Adrenal gland (tissue), 12 donors: ENCODE data around the gene KIF6. TPM values are rescaled to one million over a fixed set of nuclear protein-coding genes. Genes with fewer than 3 reads are reported as not detected.

Experiments
- DNase-seq, 7 donors: peaks; one replicate each; pipeline ENCODE4 v3.0.0-alpha.2; 2019 to 2020
- H3K27ac ChIP-seq, 5 donors: fragments of 200-600 bp; sonication (generic) in 4 of 5; 1 replicate in 3 of 5; 2 replicates in 2 of 5; pipeline versions ENCODE4 v1.5.1 to v1.8.0; 2016 to 2020; ENCODE audit warnings: mild to moderate bottlenecking in 1 of 5
- H3K27me3 ChIP-seq: fragments of 200-600 bp; 2 replicates; pipeline ENCODE4 v1.8.0; 2021
- H3K36me3 ChIP-seq, 2 donors: fragments of 200-600 bp; replicated peaks in 1 of 2; 1 replicate in 1 of 2; 2 replicates in 1 of 2; pipeline versions ENCODE4 v1.5.1 to v1.8.0; 2018 to 2022
- H3K4me1 ChIP-seq, 2 donors: fragments of 200-600 bp; replicated peaks in 1 of 2; 1 replicate in 1 of 2; 2 replicates in 1 of 2; pipeline versions ENCODE4 v1.5.1 to v1.8.0; 2018 to 2021
- H3K4me3 ChIP-seq, 4 donors: fragments of 200-600 bp; sonication (generic) in 3 of 4; one replicate each; pipeline ENCODE4 v1.5.1; 2016 to 2018
- H3K9me3 ChIP-seq, 3 donors: fragments of 200-600 bp; sonication (generic) in 1 of 3; replicated peaks in 1 of 3; 1 replicate in 2 of 3; 2 replicates in 1 of 3; pipeline versions ENCODE4 v1.5.1 to v1.8.0; 2016 to 2021
- POLR2A ChIP-seq, 2 donors: fragments of 450-650 bp; IDR thresholded peaks; one replicate each; pipeline ENCODE4 v1.6.1; 2017; ENCODE audit warnings: antibody characterized with exemption in 2 of 2, mild to moderate bottlenecking in 2 of 2, moderate library complexity in 1 of 2
- WGBS, 4 donors: extraction: QIAGEN DNeasy Blood & Tissue Kit in 2 of 4; methylation state at CpG; one replicate each; pipeline versions ENCODE4 v1.1.5 to v1.1.7; 2013 to 2017; 5-methylcytosine and 5-hydroxymethylcytosine counted together
- intact Hi-C, 2 donors: fragments of 100-400 bp; cut with DNase I; formaldehyde crosslinking; loops; one replicate each; pipeline versions ENCODE4 v1.14.1 to v1.15.0; 2022 to 2023
- polyA plus RNA-seq, 3 donors: library from polyadenylated mRNA; stranded (reverse); fragments of 200-250 nt in 2 of 3; fragments of 350-450 nt in 1 of 3; fragmentation: Illumina TruSeq in 1 of 3; extraction: RNeasy Lipid Tissue Mini Kit (QIAGEN cat#74804) in 1 of 3; gene quantifications; one replicate each; pipeline ENCODE4 v1.2.3, GENCODE V29; 2013 to 2014
- total RNA-seq, 9 donors: library from RNA; depleted of rRNA in 4 of 9; stranded (reverse); fragments of >200 nt in 4 of 9; fragments of 120-200 nt in 1 of 9; fragmentation: NEBNext Ultra II Directional in 1 of 9; extraction: Animal tissue kit (Norgen Biotek cat#: 25700) in 1 of 9; gene quantifications; one replicate each; pipeline versions ENCODE4 v1.1.0 to v1.2.4, GENCODE V29; 2013 to 2023
- TF ChIP-seq, protein P1 (sequence below), 6 experiments: fragments of 450-650 bp in 4 of 6; fragments of 200-600 bp in 2 of 6; sonication (generic) in 1 of 6; IDR thresholded peaks; 1 replicate in 5 of 6; 2 replicates in 1 of 6; pipeline versions ENCODE4 v1.5.1 to v1.8.0; 2016 to 2021; ENCODE audit warnings: antibody characterized with exemption in 6 of 6, mild to moderate bottlenecking in 2 of 6, moderate library complexity in 1 of 6
- donor health status: healthy with polysubstance abuse.
- donor health status: Bipolar disorder and iron deficiency.
- donor health status: DM: yes; HTN: yes; CAD: no.
- donor health status: DM: no; HTN: no; CAD: no.
- donor health status: DM: no; HTN: no; CAD: no.
- donor health status: DM: yes; HTN: yes; CAD: no.

KIF6 gene
- total and polyA plus RNA-seq, 12 donors, result 0.52 to 4.2 (median 0.73) TPM

- DNase-seq, result no peak
- peaks cover 16 to 40% of the 10 kb centered on the region in 2 donors for H3K4me1 ChIP-seq
- H3K27me3 ChIP-seq, result no peaks in the 10 kb centered on the region
- H3K9me3 ChIP-seq, result no peaks in the 10 kb centered on the region
- no peaks in the 10 kb centered on the region for H3K36me3 ChIP-seq
- intact Hi-C loops, result no loop called here
- TF ChIP-seq, protein P1, sequence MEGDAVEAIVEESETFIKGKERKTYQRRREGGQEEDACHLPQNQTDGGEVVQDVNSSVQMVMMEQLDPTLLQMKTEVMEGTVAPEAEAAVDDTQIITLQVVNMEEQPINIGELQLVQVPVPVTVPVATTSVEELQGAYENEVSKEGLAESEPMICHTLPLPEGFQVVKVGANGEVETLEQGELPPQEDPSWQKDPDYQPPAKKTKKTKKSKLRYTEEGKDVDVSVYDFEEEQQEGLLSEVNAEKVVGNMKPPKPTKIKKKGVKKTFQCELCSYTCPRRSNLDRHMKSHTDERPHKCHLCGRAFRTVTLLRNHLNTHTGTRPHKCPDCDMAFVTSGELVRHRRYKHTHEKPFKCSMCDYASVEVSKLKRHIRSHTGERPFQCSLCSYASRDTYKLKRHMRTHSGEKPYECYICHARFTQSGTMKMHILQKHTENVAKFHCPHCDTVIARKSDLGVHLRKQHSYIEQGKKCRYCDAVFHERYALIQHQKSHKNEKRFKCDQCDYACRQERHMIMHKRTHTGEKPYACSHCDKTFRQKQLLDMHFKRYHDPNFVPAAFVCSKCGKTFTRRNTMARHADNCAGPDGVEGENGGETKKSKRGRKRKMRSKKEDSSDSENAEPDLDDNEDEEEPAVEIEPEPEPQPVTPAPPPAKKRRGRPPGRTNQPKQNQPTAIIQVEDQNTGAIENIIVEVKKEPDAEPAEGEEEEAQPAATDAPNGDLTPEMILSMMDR (IDR thresholded peaks at IDR 0.05), result no peak
- TF ChIP-seq POLR2A (IDR thresholded peaks at IDR 0.05), result no peak
- no peak overlapping the region for H3K4me3 ChIP-seq
- 69 to 81% (median 78%) methylated on average over 2 of the region's 2 CpGs for WGBS, 4 donors
- H3K27ac ChIP-seq, result no peak overlapping the region
These were observed 33.8 kb upstream of the KIF6 start for GRCh38 chr6:39758905-39759605.

DNA sequence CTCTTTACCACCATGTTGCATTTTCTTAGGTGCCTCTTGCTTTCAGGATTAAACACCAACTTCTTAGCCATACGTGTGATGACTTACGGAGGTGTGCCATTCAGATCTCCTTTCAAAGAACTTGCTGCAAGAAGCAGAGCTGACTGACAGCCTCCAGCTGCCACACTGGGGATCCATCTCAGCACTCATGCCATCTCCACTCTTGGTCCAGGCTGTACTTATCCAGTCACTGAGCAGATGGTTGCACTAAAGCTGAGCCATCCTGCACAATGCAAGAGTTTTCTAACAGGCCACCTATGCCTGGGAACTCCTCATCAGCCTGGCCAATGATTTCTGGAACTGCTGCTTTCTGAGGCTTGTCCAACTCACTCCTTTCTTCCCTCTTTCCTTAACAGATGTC is 31.4 kb upstream of the KIF6 start:
- Histone ChIP-seq H3K4me1 (peaks cover 20 to 52% of the 10 kb centered on the region in 2 donors), H3K27me3 (no peaks in the 10 kb centered on the region), H3K9me3 (no peaks in the 10 kb centered on the region), H3K4me3 (no peak overlapping the region), H3K36me3 (no peaks in the 10 kb centered on the region), H3K27ac (no peak overlapping the region)
- DNase-seq, result no peak
- 93 to 99% (median 96%) methylated on average over 2 of the region's 2 CpGs for WGBS, 4 donors
- intact Hi-C loops, result no loop called here
- TF ChIP-seq, protein P1 (IDR thresholded peaks at IDR 0.05), result no peak
- TF ChIP-seq POLR2A (IDR thresholded peaks at IDR 0.05), result no peak

DNA sequence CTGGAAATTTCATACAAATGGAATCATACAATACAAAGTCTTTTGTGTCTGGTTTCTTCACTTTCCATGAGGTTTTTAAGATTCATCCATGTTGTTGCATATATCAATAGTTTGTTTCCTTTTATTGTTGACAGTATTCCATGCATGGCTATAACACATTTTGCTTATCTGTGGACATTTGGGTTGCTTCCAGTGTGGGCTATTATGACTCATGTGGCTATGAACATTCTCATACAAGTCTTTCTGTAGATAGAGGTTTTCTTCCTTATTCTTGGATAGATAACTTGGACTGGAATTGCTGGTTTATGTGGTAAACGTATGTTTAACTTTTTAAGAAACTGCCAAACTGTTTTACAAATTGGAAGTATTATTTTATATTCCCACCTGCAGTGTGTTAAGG is 30.0 kb upstream of the KIF6 start:
- WGBS, 4 donors, result 60 to 84% (median 72%) methylated on average over 1 of the region's 1 CpG
- Histone ChIP-seq H3K9me3 (no peaks in the 10 kb centered on the region), H3K4me3 (no peak overlapping the region), H3K27me3 (no peaks in the 10 kb centered on the region), H3K27ac (no peak overlapping the region), H3K36me3 (no peaks in the 10 kb centered on the region), H3K4me1 (peaks cover 15 to 43% of the 10 kb centered on the region in 2 donors)
- no peak for DNase-seq
- no peak for TF ChIP-seq POLR2A (IDR thresholded peaks at IDR 0.05)
- TF ChIP-seq, protein P1 (IDR thresholded peaks at IDR 0.05), result no peak
- intact Hi-C loops, result no loop called here

DNA sequence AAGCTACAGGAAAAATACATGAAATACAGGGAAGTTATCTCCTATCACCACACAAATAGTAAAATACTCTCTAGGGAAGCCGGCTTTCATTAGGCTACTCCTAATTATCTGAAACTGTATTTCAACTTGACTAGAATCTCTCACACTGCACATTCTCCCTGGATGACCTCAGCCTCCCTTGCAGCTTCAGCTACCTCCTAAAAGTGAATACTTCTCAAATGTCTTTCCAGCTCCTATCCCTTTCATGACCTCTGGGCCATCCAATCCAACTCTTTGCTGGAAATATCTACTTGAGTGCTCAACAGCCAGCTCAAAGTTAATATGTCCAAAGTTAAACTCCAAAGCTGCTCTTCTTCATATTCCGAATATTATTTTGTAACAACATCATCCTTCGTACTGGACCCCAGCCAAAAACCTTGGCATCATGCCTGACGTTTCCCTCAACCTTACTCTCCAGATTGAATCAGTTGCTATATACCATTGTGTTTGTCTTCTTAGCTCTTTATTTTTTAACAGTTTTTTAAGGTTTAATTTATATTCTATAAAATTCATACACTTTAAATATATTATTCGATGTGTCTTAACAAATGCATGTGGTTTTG is 29.4 kb upstream of the KIF6 start:
- H3K27ac ChIP-seq, result no peak overlapping the region
- 68 to 72% (median 69%) methylated on average over 5 of the region's 5 CpGs for WGBS, 4 donors
- H3K4me1 ChIP-seq, result peaks cover 9 to 37% of the 10 kb centered on the region in 2 donors
- no peak overlapping the region for H3K4me3 ChIP-seq
- H3K9me3 ChIP-seq, result no peaks in the 10 kb centered on the region
- DNase-seq, result peak in 3 of 7 donors; percentile 24 to 59 (median 47)
- TF ChIP-seq POLR2A (IDR thresholded peaks at IDR 0.05), result no peak
- TF ChIP-seq, protein P1 (IDR thresholded peaks at IDR 0.05), result no peak
- H3K27me3 ChIP-seq, result no peaks in the 10 kb centered on the region
- intact Hi-C loops, result no loop called here
- no peaks in the 10 kb centered on the region for H3K36me3 ChIP-seq
